ENCODE measurements around the gene ANKRD18B. TPM values are rescaled to one million over a fixed set of nuclear protein-coding genes. Genes with fewer than 3 reads are reported as not detected.
"Not testable (repeated sequence)": the region's sequence is repeated elsewhere in the genome, so short reads cannot be mapped to it uniquely, and the experiment has no call there.

ANKRD18B gene
- polyA plus RNA-seq, 1 donor from 2014 or later = 2.2 TPM

GRCh38 chr9:33480976-33481375 is 43.1 kb upstream of the ANKRD18B start:
- no peak overlapping the region for H3K4me3 ChIP-seq (ENCODE audit: low read length)
- H3K27ac ChIP-seq (ENCODE audit: low read length) = no peak overlapping the region
- TF ChIP-seq REST (IDR thresholded peaks at IDR 0.05; ENCODE audit: borderline replicate concordance) = no peak
- no peak for TF ChIP-seq RAD21 (conservative IDR thresholded peaks at IDR 0.05)
- no peak for TF ChIP-seq TAF1 (IDR thresholded peaks at IDR 0.05; ENCODE audit: low read depth)
- no peak for TF ChIP-seq EP300 (conservative IDR thresholded peaks at IDR 0.05; ENCODE audit: poor library complexity, severe bottlenecking)
- TF ChIP-seq SMC3 (conservative IDR thresholded peaks at IDR 0.05; ENCODE audit: poor library complexity) = no peak
- H3F3A ChIP-seq (ENCODE audit: insufficient read depth, low read length, poor library complexity, severe bottlenecking) = no peaks in the 10 kb centered on the region
- H3K4me2 ChIP-seq (ENCODE audit: low read length) = no peak overlapping the region
- no peaks in the 10 kb centered on the region for H3K9me3 ChIP-seq (ENCODE audit: low read length)
- H3K79me2 ChIP-seq (replicated peaks; ENCODE audit: insufficient read depth, low read length) = no peaks in the 10 kb centered on the region
- H3K9me2 ChIP-seq (ENCODE audit: insufficient read depth, low read length) = no peaks in the 10 kb centered on the region
- H3K27me3 ChIP-seq (ENCODE audit: insufficient read depth, low read depth, low read length) = no peaks in the 10 kb centered on the region
- no peaks in the 10 kb centered on the region for H4K20me1 ChIP-seq (ENCODE audit: insufficient read depth)
- H3K36me3 ChIP-seq (ENCODE audit: insufficient read depth, low read length) = no peaks in the 10 kb centered on the region
- no peak overlapping the region for H2AFZ ChIP-seq (ENCODE audit: low read depth, low read length)
- no peak overlapping the region for H3K9ac ChIP-seq (ENCODE audit: low read length)

GRCh38 chr9:33485312-33485711 is 38.7 kb upstream of the ANKRD18B start:
- H4K20me1 ChIP-seq (ENCODE audit: insufficient read depth) = not testable (repeated sequence)

GRCh38 chr9:33489066-33489465 is 35.0 kb upstream of the ANKRD18B start:
- no peaks in the 10 kb centered on the region for H3K79me2 ChIP-seq (replicated peaks; ENCODE audit: insufficient read depth, low read length)
- H3K9me3 ChIP-seq (ENCODE audit: low read length) = no peaks in the 10 kb centered on the region
- no peaks in the 10 kb centered on the region for H4K20me1 ChIP-seq (ENCODE audit: insufficient read depth)
- no peak overlapping the region for H3K27ac ChIP-seq (ENCODE audit: low read length)
- H3K9ac ChIP-seq (ENCODE audit: low read length) = no peak overlapping the region
- no peaks in the 10 kb centered on the region for H3K36me3 ChIP-seq (ENCODE audit: insufficient read depth, low read length)
- H3K4me2 ChIP-seq (ENCODE audit: low read length) = no peak overlapping the region
- H3K4me3 ChIP-seq (ENCODE audit: low read length) = no peak overlapping the region
- no peaks in the 10 kb centered on the region for H3F3A ChIP-seq (ENCODE audit: insufficient read depth, low read length, poor library complexity, severe bottlenecking)
- TF ChIP-seq EZH2 (IDR thresholded peaks at IDR 0.05; ENCODE audit: borderline replicate concordance, insufficient read depth, low read length, poor library complexity, severe bottlenecking) (no peak), MXI1 (conservative IDR thresholded peaks at IDR 0.05; ENCODE audit: poor library complexity, severe bottlenecking) (no peak), EP300 (conservative IDR thresholded peaks at IDR 0.05; ENCODE audit: poor library complexity, severe bottlenecking) (no peak), SMC3 (conservative IDR thresholded peaks at IDR 0.05; ENCODE audit: poor library complexity) (no peak), TAF1 (IDR thresholded peaks at IDR 0.05; ENCODE audit: low read depth) (no peak), POLR2AphosphoS5 (IDR thresholded peaks at IDR 0.05) (no peak), CTCF (IDR thresholded peaks at IDR 0.05; ENCODE audit: poor library complexity, severe bottlenecking) (no peak), RAD21 (conservative IDR thresholded peaks at IDR 0.05) (no peak), REST (IDR thresholded peaks at IDR 0.05; ENCODE audit: borderline replicate concordance) (no peak)
- no peaks in the 10 kb centered on the region for H3K27me3 ChIP-seq (ENCODE audit: insufficient read depth, low read depth, low read length)
- no peak overlapping the region for H2AFZ ChIP-seq (ENCODE audit: low read depth, low read length)
- H3K9me2 ChIP-seq (ENCODE audit: insufficient read depth, low read length) = no peaks in the 10 kb centered on the region

More at GRCh38 chr9:33485312-33485711, 38.7 kb upstream of the ANKRD18B start:
- not testable (repeated sequence) for H3K9me2 ChIP-seq (ENCODE audit: insufficient read depth, low read length); H2AFZ ChIP-seq (ENCODE audit: low read depth, low read length); H3K36me3 ChIP-seq (ENCODE audit: insufficient read depth, low read length); H3K27ac ChIP-seq (ENCODE audit: low read length); H3K9ac ChIP-seq (ENCODE audit: low read length); H3K4me3 ChIP-seq (ENCODE audit: low read length); H3K27me3 ChIP-seq (ENCODE audit: insufficient read depth, low read depth, low read length); H3K9me3 ChIP-seq (ENCODE audit: low read length); H3F3A ChIP-seq (ENCODE audit: insufficient read depth, low read length, poor library complexity, severe bottlenecking); H3K4me2 ChIP-seq (ENCODE audit: low read length); H3K79me2 ChIP-seq (replicated peaks; ENCODE audit: insufficient read depth, low read length)

GRCh38 chr9:33493819-33494218 is 30.2 kb upstream of the ANKRD18B start:
- H3K9ac ChIP-seq (ENCODE audit: low read length); H3K27me3 ChIP-seq (ENCODE audit: insufficient read depth, low read depth, low read length); H3F3A ChIP-seq (ENCODE audit: insufficient read depth, low read length, poor library complexity, severe bottlenecking); H3K79me2 ChIP-seq (replicated peaks; ENCODE audit: insufficient read depth, low read length); H3K27ac ChIP-seq (ENCODE audit: low read length); H2AFZ ChIP-seq (ENCODE audit: low read depth, low read length); H3K4me3 ChIP-seq (ENCODE audit: low read length); H3K4me2 ChIP-seq (ENCODE audit: low read length); H3K9me3 ChIP-seq (ENCODE audit: low read length); H3K9me2 ChIP-seq (ENCODE audit: insufficient read depth, low read length); H4K20me1 ChIP-seq (ENCODE audit: insufficient read depth); H3K36me3 ChIP-seq (ENCODE audit: insufficient read depth, low read length): not testable (repeated sequence)
